Endothelial cell (in vitro differentiated cells): ENCODE results near the gene C1orf105. TPM values are rescaled to one million over a fixed set of nuclear protein-coding genes. Genes with fewer than 3 reads are reported as not detected.

ENCODE experiments used
- DNase-seq: peaks from one replicate; pipeline ENCODE4 v3.0.0; 2021; ENCODE audit warnings: low spot score
- H3K27ac Mint-ChIP-seq: one replicate; pipeline ENCODE4 v1.8.0; 2021; ENCODE audit warnings: mixed read lengths, inconsistent platforms; ENCODE audit not compliant: unreplicated experiment
- H3K27me3 Mint-ChIP-seq: one replicate; pipeline ENCODE4 v1.8.0; 2021; ENCODE audit warnings: mild to moderate bottlenecking, moderate library complexity, mixed read lengths, inconsistent platforms; ENCODE audit not compliant: unreplicated experiment
- H3K36me3 Mint-ChIP-seq: one replicate; pipeline ENCODE4 v1.8.0; 2021; ENCODE audit warnings: mild to moderate bottlenecking, low read depth, mixed read lengths, inconsistent platforms; ENCODE audit not compliant: unreplicated experiment
- H3K4me1 Mint-ChIP-seq: one replicate; pipeline ENCODE4 v1.8.0; 2021; ENCODE audit warnings: mild to moderate bottlenecking, mixed read lengths, inconsistent platforms; ENCODE audit not compliant: unreplicated experiment
- H3K4me3 Mint-ChIP-seq: one replicate; pipeline ENCODE4 v1.8.0; 2021; ENCODE audit warnings: mild to moderate bottlenecking, mixed read lengths, inconsistent platforms; ENCODE audit not compliant: unreplicated experiment
- H3K9me3 Mint-ChIP-seq: one replicate; pipeline ENCODE4 v1.8.0; 2021; ENCODE audit warnings: mixed read lengths, inconsistent platforms; ENCODE audit not compliant: unreplicated experiment
- total RNA-seq: library from RNA; stranded (reverse); fragmentation: NEBNext Ultra II Directional; extraction: Animal tissue kit (Norgen Biotek cat#: 25700); gene quantifications from one replicate; pipeline ENCODE4 v1.2.1, GENCODE V29; 2021; ENCODE audit not compliant: unreplicated experiment
- TF ChIP-seq, protein P1 (sequence below): fragments of 200-600 bp; sonication (generic); IDR thresholded peaks from one replicate; pipeline ENCODE4 v1.5.0; 2021; ENCODE audit warnings: antibody characterized with exemption; ENCODE audit not compliant: unreplicated experiment

The C1orf105 gene
- total RNA-seq, 1 donor from 2014 or later = 0.85 TPM

DNA sequence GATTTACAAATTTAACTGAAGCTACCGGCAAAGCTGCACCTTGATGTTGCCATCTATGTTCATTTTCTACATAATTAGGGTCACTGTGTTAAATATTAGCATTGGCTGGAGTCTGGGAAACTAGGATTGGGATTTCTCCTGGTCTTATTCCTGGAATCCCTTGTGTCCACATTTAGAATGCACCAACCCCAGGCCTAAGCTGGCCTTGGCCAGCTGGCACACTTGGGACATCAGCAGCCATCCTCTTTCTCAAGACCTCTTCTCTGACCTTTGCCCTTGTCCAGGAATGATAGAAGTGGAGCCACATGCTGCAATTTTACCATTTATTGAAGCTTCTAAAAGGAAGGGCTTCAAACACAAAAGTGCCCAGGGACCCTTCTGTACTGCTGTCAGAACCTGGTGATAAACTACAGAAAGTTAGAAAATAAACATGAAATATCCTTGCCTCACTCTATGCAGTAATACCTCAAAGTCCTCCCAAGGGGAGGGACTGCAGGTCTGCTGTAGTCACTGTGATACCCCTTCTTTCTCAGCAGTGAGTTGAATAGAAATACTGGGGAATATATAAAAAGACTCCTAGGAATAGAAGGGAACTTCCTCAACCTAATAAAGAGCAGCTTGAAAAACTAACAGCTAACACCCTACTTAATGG lies 37.1 kb downstream of the C1orf105 start:
- TF ChIP-seq, protein P1, sequence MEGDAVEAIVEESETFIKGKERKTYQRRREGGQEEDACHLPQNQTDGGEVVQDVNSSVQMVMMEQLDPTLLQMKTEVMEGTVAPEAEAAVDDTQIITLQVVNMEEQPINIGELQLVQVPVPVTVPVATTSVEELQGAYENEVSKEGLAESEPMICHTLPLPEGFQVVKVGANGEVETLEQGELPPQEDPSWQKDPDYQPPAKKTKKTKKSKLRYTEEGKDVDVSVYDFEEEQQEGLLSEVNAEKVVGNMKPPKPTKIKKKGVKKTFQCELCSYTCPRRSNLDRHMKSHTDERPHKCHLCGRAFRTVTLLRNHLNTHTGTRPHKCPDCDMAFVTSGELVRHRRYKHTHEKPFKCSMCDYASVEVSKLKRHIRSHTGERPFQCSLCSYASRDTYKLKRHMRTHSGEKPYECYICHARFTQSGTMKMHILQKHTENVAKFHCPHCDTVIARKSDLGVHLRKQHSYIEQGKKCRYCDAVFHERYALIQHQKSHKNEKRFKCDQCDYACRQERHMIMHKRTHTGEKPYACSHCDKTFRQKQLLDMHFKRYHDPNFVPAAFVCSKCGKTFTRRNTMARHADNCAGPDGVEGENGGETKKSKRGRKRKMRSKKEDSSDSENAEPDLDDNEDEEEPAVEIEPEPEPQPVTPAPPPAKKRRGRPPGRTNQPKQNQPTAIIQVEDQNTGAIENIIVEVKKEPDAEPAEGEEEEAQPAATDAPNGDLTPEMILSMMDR = no peak
- H3K4me3 Mint-ChIP-seq = no peak overlapping the region
- peaks cover 3% of the 10 kb centered on the region for H3K27me3 Mint-ChIP-seq
- H3K36me3 Mint-ChIP-seq = no peaks in the 10 kb centered on the region
- no peaks in the 10 kb centered on the region for H3K9me3 Mint-ChIP-seq
- peaks cover 18% of the 10 kb centered on the region for H3K4me1 Mint-ChIP-seq
- H3K27ac Mint-ChIP-seq = no peak overlapping the region
- DNase-seq = no peak

DNA sequence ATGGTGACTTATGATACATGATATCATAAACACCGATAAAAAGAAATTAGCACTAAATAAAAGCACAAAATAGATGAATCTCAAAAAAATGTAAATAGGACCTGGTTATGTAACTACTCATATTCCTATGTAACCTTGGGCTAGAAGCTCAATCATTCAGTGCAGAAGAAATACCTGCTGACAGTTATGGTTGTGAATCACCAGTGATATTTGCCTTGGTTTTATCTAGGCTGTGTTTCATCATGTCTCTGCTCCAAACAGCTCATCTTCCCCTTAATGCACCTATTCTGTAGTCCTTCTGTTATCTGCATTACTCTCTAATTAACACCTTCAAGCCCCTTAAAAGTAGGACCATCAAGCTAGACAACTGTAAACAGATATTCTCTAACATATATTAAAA lies 39.7 kb downstream of the C1orf105 start:
- DNase-seq = no peak
- H3K9me3 Mint-ChIP-seq = no peaks in the 10 kb centered on the region
- TF ChIP-seq, protein P1 = no peak
- H3K36me3 Mint-ChIP-seq = no peaks in the 10 kb centered on the region
- H3K4me1 Mint-ChIP-seq = peaks cover 9% of the 10 kb centered on the region
- H3K27me3 Mint-ChIP-seq = peaks cover 3% of the 10 kb centered on the region
- H3K4me3 Mint-ChIP-seq = no peak overlapping the region
- H3K27ac Mint-ChIP-seq = no peak overlapping the region

DNA sequence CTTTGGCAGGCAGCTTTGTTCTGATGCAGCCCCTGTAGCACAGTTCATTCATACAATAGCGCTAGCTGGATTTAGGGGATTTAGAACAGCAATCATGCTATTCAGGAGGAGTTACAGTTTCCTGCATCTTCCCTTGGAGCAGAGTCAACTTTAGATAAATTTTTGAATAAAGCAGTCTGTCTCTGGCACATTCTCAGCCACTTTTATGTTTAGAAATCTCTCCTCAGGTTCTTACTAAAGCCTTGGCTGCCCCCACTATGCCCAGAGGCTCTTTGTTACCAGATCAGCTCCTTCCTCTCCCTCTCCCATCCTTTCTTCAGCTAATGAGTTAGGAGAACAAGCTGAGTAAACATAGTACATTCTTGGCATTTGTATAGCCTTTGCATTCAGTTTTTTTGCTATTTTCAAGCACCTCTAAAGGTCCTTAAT lies 40.4 kb downstream of the C1orf105 start:
- H3K27me3 Mint-ChIP-seq = peaks cover 3% of the 10 kb centered on the region
- peaks cover 9% of the 10 kb centered on the region for H3K4me1 Mint-ChIP-seq
- peak overlapping the region; percentile 54 for H3K27ac Mint-ChIP-seq
- H3K9me3 Mint-ChIP-seq = no peaks in the 10 kb centered on the region
- TF ChIP-seq, protein P1 = no peak
- H3K4me3 Mint-ChIP-seq = no peak overlapping the region
- H3K36me3 Mint-ChIP-seq = no peaks in the 10 kb centered on the region
- DNase-seq = no peak

DNA sequence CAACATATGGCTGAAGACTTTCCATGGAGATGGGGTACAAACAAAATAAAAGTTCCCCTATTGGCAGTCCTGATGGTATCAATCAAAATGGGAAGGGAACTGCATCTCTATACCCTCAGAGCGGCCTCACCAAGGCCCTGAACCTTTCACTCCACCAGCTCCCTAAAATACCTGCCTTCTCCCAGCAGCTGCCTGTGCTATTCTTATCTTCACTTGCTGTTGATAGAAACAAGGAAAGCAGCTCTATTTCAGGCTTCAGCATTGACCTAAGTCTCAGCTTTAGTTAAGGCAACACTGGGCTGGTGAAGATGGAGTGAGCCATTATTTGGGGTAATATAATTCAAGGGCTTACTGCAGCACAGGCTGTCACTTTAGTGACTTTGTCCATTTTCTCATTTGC lies 45.1 kb downstream of the C1orf105 start:
- Mint-ChIP-seq H3K36me3 (no peaks in the 10 kb centered on the region), H3K9me3 (no peaks in the 10 kb centered on the region), H3K27me3 (peaks cover 1% of the 10 kb centered on the region), H3K27ac (no peak overlapping the region), H3K4me1 (peaks cover 20% of the 10 kb centered on the region), H3K4me3 (no peak overlapping the region)
- DNase-seq = no peak
- TF ChIP-seq, protein P1 = no peak

DNA sequence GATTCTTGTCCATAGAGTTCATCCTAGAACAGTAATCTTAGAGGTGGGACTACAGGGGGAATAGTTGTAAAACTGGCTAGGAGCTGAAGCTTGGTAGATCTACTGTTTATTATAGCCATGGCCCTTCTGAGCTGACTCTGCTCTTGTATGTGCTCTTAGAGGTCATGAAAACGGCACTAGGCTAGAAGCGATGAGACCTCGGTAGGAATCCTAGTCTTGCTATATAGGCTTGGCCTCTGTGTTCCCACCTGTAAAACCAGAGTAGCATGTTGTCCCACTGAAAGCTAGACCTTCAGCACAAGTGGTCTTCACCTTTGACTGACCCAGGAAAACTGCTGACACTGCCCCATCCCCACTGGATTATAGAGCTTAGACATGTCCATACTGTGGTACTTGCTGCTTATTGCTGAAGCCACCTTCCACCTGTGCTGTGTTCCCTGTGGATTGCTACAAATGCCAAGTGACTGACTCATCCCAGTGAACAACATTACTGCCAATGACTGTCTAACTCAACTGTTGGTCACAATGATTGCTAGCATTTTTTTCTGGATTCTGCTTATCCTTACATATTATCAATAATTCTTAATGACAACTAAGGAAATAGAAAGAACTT lies 46.4 kb downstream of the C1orf105 start:
- Mint-ChIP-seq H3K36me3 (no peaks in the 10 kb centered on the region), H3K27ac (no peak overlapping the region), H3K9me3 (no peaks in the 10 kb centered on the region), H3K4me3 (no peak overlapping the region), H3K27me3 (peaks cover 1% of the 10 kb centered on the region), H3K4me1 (peaks cover 19% of the 10 kb centered on the region)
- DNase-seq = no peak
- TF ChIP-seq, protein P1 = no peak
